CD4-positive, alpha-beta T cell treated with Interleukin-15 for 4 hours (primary cell): ENCODE measurements around the gene KRT20.
"Not testable (repeated sequence)": the region's sequence is repeated elsewhere in the genome, so short reads cannot be mapped to it uniquely, and the experiment has no call there.

Experiments used
- DNase-seq: peaks from one replicate; pipeline ENCODE4 v3.0.0-alpha.2; 2020; ENCODE audit warnings: low spot score

The KRT20 gene

GRCh38 chr17:40884708-40885512 is at the start of gene KRT20:
Gene KRT20 (minus strand): TSS chr17:40885242. CDS start chr17:40885185, 57 bp downstream.
- DNase-seq: no peak

- DNase-seq: no peak
Measured at GRCh38 chr17:40932608-40933007, 47.6 kb upstream of the KRT20 start.

- no peak for DNase-seq
Measured at GRCh38 chr17:40931311-40931710, 46.3 kb upstream of the KRT20 start.

- no peak for DNase-seq
Measured at GRCh38 chr17:40926341-40926740, 41.3 kb upstream of the KRT20 start.

GRCh38 chr17:40922239-40922638 is 37.2 kb upstream of the KRT20 start:
- no peak for DNase-seq

- no peak for DNase-seq
Measured at GRCh38 chr17:40921026-40921425, 36.0 kb upstream of the KRT20 start.

GRCh38 chr17:40917116-40917515 is 32.1 kb upstream of the KRT20 start:
- not testable (repeated sequence) for DNase-seq

- no peak for DNase-seq
Measured at GRCh38 chr17:40916366-40916765, 31.3 kb upstream of the KRT20 start.

- no peak for DNase-seq
Measured at GRCh38 chr17:40915721-40916256, 30.7 kb upstream of the KRT20 start.

- DNase-seq: no peak
Measured at GRCh38 chr17:40915199-40915661, 30.2 kb upstream of the KRT20 start.

GRCh38 chr17:40914075-40914855 is 29.2 kb upstream of the KRT20 start:
- DNase-seq: no peak

GRCh38 chr17:40912486-40913210 is 27.6 kb upstream of the KRT20 start:
- DNase-seq: no peak

GRCh38 chr17:40910441-40910841 is 25.4 kb upstream of the KRT20 start:
- no peak for DNase-seq

- no peak for DNase-seq
Measured at GRCh38 chr17:40909755-40910154, 24.7 kb upstream of the KRT20 start.

- DNase-seq: peak; percentile 77
Measured at GRCh38 chr17:40909351-40909750, 24.3 kb upstream of the KRT20 start.

- DNase-seq: no peak
Measured at GRCh38 chr17:40906613-40907012, 21.6 kb upstream of the KRT20 start.

- DNase-seq: no peak
Measured at GRCh38 chr17:40905370-40905769, 20.3 kb upstream of the KRT20 start.

GRCh38 chr17:40903129-40903847 is 18.2 kb upstream of the KRT20 start:
- DNase-seq: no peak

- no peak for DNase-seq
Measured at GRCh38 chr17:40902498-40902897, 17.5 kb upstream of the KRT20 start.

- DNase-seq: no peak
Measured at GRCh38 chr17:40901981-40902474, 17.0 kb upstream of the KRT20 start.

GRCh38 chr17:40900809-40901356 is 15.8 kb upstream of the KRT20 start:
- DNase-seq: no peak
